ENCODE results near the gene NFILZ.
"Not testable (repeated sequence)": the region's sequence is repeated elsewhere in the genome, so short reads cannot be mapped to it uniquely, and the experiment has no call there.

The NFILZ gene

DNA sequence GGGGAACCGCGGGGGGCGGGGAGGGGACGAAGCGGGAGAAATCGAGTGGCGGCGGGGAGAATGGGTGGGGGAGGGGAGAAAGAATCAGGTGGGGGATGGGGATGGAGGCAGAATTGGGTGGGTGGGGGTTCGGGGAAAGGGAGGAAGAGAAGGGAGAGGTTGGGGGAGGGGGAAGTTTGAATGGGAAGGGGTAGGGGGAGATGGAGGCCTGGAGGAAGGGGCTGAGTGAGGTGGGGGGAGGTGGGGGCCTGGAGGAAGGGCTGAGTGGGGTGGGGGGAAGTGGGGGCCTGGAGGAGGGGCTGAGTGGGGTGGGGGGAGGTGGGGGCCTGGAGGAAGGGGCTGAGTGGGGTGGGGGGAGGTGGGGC, 19.5 kb upstream of the NFILZ start:
- DNase-seq = no peak
- intact Hi-C loops (cut with DNase I) = no loop called here

GRCh38 chr19:8611391-8611876, 19.0 kb upstream of the NFILZ start:
- intact Hi-C loops (cut with DNase I) = no loop called here
- DNase-seq = no peak

DNA sequence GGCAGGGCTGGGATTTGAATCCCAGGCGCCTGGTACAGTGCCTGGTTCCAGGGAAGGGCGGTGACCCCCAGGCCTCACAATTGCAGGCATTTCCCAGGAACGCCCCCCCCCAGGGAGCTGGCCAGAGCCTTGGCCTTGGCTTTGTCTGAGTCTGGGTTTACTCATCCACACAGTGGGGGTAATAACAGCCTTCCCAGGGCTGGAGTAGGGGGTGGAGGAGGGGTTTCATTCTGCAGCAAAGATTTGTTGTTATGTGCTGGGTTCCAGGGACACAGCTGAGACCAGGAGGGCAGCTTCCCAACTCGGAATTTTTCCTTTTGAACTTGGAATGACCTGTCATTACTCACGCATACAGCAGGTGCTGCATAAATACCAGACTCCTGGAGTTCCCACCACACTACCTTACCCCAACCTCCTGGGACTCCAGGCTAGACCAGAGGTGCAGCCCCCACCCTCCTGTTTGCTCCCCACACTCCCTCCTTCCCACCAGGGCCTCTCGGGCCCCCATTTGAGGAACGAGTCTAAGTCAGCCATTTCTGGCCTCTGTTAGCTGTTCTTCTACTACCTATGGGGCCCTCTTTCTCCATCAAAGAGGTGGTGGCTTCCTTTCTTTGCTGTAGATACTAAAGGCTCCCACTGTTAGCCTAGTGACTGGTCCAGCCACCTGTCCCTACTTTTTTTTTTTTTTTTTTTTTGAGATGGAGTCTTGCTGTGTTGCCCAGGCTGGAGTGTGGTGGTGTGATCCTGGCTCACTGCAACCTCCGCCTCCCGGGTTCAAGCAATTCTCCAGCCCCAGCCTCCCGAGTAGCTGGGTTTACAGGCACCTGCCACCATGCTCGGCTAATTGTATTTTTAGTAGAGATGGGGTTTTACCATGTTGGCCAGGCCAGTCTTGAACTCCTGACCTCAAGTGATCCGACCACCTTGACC, 18.3 kb upstream of the NFILZ start:
- DNase-seq = peak in 2 of 10 donors; percentile 16 to 87
- intact Hi-C loops (cut with DNase I) = no loop called here

GRCh38 chr19:8612807-8613171, 17.6 kb upstream of the NFILZ start:
- DNase-seq = no peak
- intact Hi-C loops (cut with DNase I) = no loop called here

DNA sequence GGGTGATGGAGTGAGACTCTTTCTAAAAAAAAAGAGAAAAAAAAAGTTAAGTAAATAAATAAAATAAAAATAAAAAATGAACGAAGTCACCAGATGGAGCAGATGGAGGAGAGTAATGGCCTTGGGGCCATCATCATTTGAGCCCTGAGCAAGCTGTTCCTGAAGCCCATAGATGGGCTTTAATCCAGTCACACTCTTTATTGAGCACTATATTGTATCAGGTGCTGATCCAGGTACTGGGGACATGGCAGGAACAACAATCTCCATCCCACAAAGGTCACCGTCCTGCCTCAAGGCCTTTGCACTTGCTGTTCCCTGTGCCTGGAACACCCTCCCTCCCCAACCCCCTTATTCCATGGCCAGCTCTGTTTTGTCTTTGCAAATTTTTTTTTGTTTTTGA, 16.0 kb upstream of the NFILZ start:
- intact Hi-C loops (cut with DNase I) = no loop called here
- DNase-seq = no peak

DNA sequence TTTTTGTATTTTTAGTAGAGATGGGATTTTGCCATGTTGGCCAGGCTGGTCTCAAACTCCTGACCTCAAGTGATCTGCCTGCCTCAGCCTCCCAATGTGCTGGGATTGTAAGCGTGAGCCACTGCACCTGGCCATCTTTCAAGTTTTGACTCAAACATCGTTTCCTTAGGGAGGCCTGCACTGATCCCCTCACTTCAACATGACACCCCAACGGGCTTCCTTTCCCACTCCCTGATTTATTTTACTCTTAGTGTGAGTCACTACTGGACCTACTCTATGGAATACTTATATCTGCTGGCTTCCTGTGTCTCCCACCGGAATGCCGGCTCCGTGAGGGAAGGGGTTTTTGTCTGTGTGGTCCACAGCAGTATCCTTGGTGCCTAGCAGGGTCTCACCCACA, 15.4 kb upstream of the NFILZ start:
- no peak for DNase-seq
- intact Hi-C loops (cut with DNase I) = no loop called here

DNA sequence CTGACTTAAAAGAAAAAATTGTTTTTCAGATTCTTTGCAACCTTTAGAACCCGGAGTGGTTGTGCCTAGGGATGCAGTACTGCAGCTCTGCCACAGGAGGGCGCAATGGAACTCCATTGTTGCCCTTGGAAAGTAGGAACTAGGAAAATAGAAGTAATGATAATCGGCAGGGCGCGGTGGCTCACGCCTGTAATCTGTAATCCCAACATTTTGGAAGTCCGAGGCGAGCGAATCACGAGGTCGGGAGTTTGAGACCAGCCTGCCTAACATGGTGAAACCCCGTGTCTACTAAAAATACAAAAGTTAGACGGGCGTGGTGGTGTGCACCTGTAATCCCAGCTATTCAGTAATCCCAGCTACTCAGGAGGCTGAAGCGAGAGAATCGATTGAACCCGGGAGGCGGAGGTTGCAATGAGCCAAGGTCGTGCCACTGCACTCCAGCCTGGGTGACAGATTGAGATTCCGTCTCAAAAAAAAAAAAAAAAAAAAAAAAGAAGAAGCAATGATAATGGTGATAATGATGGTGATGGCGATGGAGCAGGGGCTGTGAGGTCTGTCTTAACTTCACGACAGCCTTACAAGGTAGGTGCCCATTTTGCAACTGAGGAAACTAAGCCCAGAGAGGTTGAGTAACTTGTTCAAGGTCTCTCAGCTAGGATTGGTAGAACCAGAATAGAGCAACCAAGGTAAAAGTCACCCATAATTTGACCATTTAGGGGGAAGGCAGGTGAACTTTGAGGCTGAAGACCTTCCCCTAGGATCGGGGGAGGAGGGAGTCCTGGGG, 14.4 kb upstream of the NFILZ start:
- intact Hi-C loops (cut with DNase I) = no loop called here
- DNase-seq = peak in 7 of 10 donors; percentile 47 to 92 (median 61)

DNA sequence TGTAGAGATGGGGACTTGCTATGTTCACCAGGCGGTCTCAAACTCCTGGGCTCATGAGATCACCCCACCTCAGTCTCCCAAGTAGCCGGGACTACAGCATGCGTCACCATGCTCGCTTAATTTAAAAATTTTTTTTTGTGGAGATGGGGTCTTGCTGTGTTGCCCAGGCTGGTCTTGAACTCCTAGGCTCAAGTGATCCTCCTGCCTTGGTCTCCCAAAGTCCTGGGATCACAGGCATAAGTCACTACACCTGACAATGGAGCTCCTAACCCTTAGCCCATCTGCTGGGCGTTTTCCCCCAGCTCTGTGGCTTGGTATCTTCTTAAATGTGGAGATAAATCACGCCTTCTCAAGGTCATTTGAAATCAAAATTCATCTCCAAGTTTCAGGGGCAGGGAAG, 13.6 kb upstream of the NFILZ start:
- intact Hi-C loops (cut with DNase I) = no loop called here
- no peak for DNase-seq

- DNase-seq; intact Hi-C loops (cut with DNase I): not testable (repeated sequence)
Measured at GRCh38 chr19:8617325-8617724, 13.1 kb upstream of the NFILZ start.

GRCh38 chr19:8617984-8618383, 12.4 kb upstream of the NFILZ start:
- no peak for DNase-seq
- intact Hi-C loops (cut with DNase I) = no loop called here

GRCh38 chr19:8618751-8619150, 11.7 kb upstream of the NFILZ start:
- DNase-seq = no peak
- intact Hi-C loops (cut with DNase I) = no loop called here

DNA sequence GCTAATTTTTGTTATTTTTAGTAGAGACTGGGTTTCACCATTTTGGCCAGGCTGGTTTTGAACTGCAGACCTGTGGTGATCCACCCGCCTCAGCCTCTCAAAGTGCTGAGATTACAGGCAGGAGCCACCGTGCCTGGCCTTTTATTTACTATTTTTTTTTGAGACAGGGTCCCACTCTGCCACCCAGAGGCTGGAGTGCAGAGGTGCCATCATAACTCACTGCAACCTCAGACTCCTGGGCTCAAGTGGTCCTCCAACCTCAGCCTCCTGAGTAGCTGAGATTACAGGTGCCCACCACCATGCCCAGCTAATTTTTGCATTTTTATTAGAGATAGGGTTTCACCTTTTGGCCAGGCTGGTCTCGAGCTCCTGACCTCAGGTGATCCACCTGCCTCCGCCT, 7.5 kb upstream of the NFILZ start:
- DNase-seq; intact Hi-C loops (cut with DNase I): not testable (repeated sequence)

GRCh38 chr19:8626842-8627241, 3.6 kb upstream of the NFILZ start:
- intact Hi-C loops (cut with DNase I) = no loop called here
- DNase-seq = no peak

GRCh38 chr19:8629184-8629583, 1.2 kb upstream of the NFILZ start:
- no peak for DNase-seq
- intact Hi-C loops (cut with DNase I) = no loop called here

GRCh38 chr19:8630796-8631424, 477 bp downstream of the NFILZ start:
- DNase-seq = no peak
- intact Hi-C loops (cut with DNase I) = no loop called here

DNA sequence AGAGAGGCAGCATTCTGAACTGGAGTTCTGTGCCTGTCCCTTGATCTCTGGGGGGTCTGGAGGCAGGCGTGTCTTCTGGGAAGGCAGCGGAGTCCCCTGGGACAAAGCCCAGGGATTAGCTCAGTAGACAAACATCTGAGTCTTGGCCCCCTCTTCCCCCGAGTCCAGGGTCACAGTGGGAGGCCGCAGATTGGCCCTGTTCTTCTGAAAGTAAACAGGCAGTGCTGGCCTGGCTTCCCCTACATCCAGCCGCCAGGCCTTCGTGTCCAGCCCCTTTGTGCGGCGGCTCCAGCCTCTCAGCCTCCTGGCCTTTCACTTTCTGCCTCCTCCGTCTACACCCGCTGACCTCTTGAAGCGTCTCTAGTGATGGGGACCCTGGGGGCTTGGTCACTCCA, 989 bp downstream of the NFILZ start:
- DNase-seq = peak in 9 of 10 donors; percentile 13 to 91 (median 45)
- intact Hi-C loops (cut with DNase I) = no loop called here

- intact Hi-C loops (cut with DNase I) = no loop called here
- DNase-seq = no peak
Measured at GRCh38 chr19:8635422-8635821, 5.0 kb downstream of the NFILZ start.

DNA sequence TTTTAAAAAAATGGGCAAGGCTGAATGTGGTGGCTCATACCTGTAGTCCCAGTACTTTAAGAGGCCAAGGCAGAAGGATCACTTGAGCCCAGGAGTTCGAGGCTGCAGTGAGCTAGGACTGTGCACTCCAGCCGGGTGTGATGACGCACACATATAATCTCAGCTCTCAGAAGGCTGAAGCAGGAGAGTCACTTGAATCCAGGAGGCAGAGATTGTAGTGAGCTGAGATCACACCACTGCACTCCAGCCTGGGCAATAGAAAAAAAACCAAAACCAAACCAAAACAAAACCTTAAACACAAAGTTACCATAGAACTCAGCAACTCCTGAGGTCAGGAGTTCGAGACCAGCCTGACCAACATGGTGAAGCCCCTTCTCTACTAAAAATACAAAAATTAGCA, 6.6 kb downstream of the NFILZ start:
- intact Hi-C loops (cut with DNase I) = not testable (repeated sequence)

DNA sequence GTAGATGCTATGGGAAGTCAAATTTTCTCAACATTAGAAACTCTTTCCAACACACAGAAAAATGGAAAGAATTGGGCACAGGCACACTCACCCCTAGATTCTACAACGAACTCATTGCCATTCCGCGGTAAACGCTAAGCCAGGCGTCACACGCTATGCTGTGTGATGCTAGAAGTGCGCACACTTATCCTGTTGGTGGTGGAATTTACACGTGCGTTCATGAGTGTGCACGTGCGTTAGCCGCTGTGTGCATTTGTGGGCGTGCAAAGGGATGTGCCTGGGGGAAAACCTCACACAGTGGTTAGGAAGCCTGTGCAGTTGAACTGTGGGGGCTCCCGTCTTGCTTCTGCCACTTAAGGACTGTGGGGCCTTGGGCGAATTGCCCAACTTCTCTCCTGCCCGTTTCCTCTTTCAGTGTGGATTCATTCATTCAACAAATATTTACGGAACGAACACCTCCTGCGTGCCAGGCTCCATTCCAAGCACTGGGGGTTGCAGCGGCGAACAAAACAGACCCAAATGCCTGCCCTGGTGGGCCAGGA, 7.7 kb downstream of the NFILZ start:
- intact Hi-C loops (cut with DNase I) = no loop called here
- peak in 2 of 10 donors; percentile 11 to 16 for DNase-seq

More for the DNA sequence above, 6.6 kb downstream of the NFILZ start:
- DNase-seq = not testable (repeated sequence)

- intact Hi-C loops (cut with DNase I) = no loop called here
- DNase-seq = no peak
Measured at GRCh38 chr19:8639821-8640401, 9.5 kb downstream of the NFILZ start.

Measured in posterior cingulate gyrus (tissue), 11 donors.